HepG2 (cell line): ENCODE data around the gene TAP1. TPM values are rescaled to one million over a fixed set of nuclear protein-coding genes. Genes with fewer than 3 reads are reported as not detected.

ENCODE experiments used
- NFYC ChIP-seq: IDR thresholded peaks from 2 replicates; pipeline ENCODE4 v1.6.1; 2016; ENCODE audit warnings: missing genetic modification reagents, missing compliant biosample characterization
- ZBTB20 ChIP-seq: sonication (generic); formaldehyde crosslinking; IDR thresholded peaks from 2 replicates; pipeline ENCODE4 v1.8.1; 2023; ENCODE audit warnings: missing genetic modification reagents, low read depth, mild to moderate bottlenecking, borderline replicate concordance
- ZMYM4 ChIP-seq: sonication (generic); formaldehyde crosslinking; IDR thresholded peaks from 2 replicates; pipeline ENCODE4 v1.8.1; 2023; ENCODE audit warnings: mild to moderate bottlenecking, missing genetic modification reagents
- ZNF33B ChIP-seq: sonication (generic); formaldehyde crosslinking; IDR thresholded peaks from 2 replicates; pipeline ENCODE4 v1.5.1; 2020; ENCODE audit warnings: mild to moderate bottlenecking, missing genetic modification reagents
- ZNF598 ChIP-seq: sonication (generic); formaldehyde crosslinking; IDR thresholded peaks from 2 replicates; pipeline ENCODE4 v1.5.1; 2020; ENCODE audit warnings: mild to moderate bottlenecking, missing genetic modification reagents, borderline replicate concordance
- ZNF652 ChIP-seq: IDR thresholded peaks from 2 replicates; pipeline ENCODE4 v1.6.1; 2016; ENCODE audit warnings: low read depth, borderline replicate concordance
- ZNF891 ChIP-seq: sonication (generic); formaldehyde crosslinking; IDR thresholded peaks from 2 replicates; pipeline ENCODE4 v1.5.0; 2020; ENCODE audit warnings: mild to moderate bottlenecking, missing genetic modification reagents
- polyA plus RNA-seq, 8 experiments: library from polyadenylated mRNA; depleted of rRNA in 3 of 8; stranded (reverse) in 7 of 8; unstranded in 1 of 8; fragments of >200 nt; fragmentation: Illumina TruSeq in 4 of 8; extraction: Trizol in 4 of 8; gene quantifications; 2 replicates each; pipeline versions ENCODE4 v1.2.1 to v1.2.3, GENCODE V29; 2011 to 2016; ENCODE audit warnings: low read depth in 4 of 8, missing spikeins in 1 of 8, mixed read lengths in 1 of 8; ENCODE audit not compliant: insufficient read depth in 1 of 8
- total RNA-seq, 5 experiments: library from RNA; depleted of rRNA; stranded (reverse); fragments of >200 nt; fragmentation: Illumina TruSeq; extraction: Trizol; gene quantifications; 2 replicates each; pipeline ENCODE4 v1.2.3, GENCODE V29; 2016; ENCODE audit warnings: low read depth in 1 of 5
- TF ChIP-seq, protein P1 (sequence below): sonication (generic); formaldehyde crosslinking; IDR thresholded peaks from 2 replicates; pipeline ENCODE4 v1.5.0; 2020; ENCODE audit warnings: mild to moderate bottlenecking, missing genetic modification reagents, borderline replicate concordance
- TF ChIP-seq, protein P2 (sequence below): IDR thresholded peaks from 2 replicates; pipeline ENCODE4 v1.6.1; 2016; ENCODE audit warnings: missing genetic modification reagents, missing compliant biosample characterization
- TF ChIP-seq, protein P3 (sequence below): sonication (generic); formaldehyde crosslinking; IDR thresholded peaks from 2 replicates; pipeline ENCODE4 v1.5.1; 2020; ENCODE audit warnings: mild to moderate bottlenecking, missing genetic modification reagents, borderline replicate concordance

Gene TAP1
- total and polyA plus RNA-seq, 2 of the 13 experiments (the other 11 are each of a cell fraction or from before 2014, with no cell fraction given) = 31.2 to 52.2 TPM

DNA sequence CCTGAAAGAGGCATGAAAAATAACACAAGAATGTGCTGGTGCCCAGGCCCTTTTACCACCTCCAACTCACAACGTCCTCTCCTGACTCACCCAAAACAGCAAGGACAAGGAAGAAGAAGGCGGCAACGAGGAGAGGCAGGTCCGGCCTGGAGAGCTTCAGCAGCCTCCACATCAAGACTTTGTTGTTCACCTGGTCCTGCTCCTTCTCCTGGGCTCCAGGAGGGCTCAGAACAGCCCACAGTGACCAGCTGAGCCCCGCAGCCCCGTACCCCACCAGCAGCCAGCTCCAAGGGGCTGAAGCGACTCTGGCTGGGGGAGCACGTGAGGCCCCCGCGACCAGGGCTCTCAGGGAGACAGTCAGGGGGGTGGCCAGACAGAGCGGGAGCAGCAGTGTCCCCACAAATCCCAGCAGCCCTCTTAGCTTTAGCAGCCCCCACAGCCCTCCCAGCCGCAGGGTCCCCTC lies 15.8 kb downstream of the TAP1 start (continued):
- TF ChIP-seq, protein P1, sequence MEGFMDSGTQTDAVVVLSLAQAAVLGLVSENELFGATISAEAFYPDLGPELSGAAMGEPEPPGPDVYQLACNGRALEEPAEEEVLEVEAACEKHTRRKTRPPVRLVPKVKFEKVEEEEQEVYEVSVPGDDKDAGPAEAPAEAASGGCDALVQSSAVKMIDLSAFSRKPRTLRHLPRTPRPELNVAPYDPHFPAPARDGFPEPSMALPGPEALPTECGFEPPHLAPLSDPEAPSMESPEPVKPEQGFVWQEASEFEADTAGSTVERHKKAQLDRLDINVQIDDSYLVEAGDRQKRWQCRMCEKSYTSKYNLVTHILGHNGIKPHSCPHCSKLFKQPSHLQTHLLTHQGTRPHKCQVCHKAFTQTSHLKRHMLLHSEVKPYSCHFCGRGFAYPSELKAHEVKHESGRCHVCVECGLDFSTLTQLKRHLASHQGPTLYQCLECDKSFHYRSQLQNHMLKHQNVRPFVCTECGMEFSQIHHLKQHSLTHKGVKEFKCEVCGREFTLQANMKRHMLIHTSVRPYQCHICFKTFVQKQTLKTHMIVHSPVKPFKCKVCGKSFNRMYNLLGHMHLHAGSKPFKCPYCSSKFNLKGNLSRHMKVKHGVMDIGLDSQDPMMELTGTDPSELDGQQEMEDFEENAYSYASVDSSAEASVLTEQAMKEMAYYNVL (CRISPR knock-in tag) = 0 out of 2 replicates have a peak, but pooled peaks have one; percentile 34
- TF ChIP-seq ZNF652 (CRISPR knock-in tag) (no peak), ZNF891 (CRISPR knock-in tag) (peak; percentile 49; the same call in 1 of the 2 replicates), ZNF598 (CRISPR knock-in tag) (peak; percentile 58; the same call in 1 of the 2 replicates), ZNF33B (0 out of 2 replicates have a peak, but pooled peaks have one; percentile 32), NFYC (CRISPR knock-in tag) (no peak), ZBTB20 (CRISPR knock-in tag) (no peak; the same call in 1 of the 2 replicates), ZMYM4 (peak; percentile 13; the same call in 1 of the 2 replicates)
- TF ChIP-seq, protein P2, sequence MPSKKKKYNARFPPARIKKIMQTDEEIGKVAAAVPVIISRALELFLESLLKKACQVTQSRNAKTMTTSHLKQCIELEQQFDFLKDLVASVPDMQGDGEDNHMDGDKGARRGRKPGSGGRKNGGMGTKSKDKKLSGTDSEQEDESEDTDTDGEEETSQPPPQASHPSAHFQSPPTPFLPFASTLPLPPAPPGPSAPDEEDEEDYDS = no peak
- TF ChIP-seq, protein P3, sequence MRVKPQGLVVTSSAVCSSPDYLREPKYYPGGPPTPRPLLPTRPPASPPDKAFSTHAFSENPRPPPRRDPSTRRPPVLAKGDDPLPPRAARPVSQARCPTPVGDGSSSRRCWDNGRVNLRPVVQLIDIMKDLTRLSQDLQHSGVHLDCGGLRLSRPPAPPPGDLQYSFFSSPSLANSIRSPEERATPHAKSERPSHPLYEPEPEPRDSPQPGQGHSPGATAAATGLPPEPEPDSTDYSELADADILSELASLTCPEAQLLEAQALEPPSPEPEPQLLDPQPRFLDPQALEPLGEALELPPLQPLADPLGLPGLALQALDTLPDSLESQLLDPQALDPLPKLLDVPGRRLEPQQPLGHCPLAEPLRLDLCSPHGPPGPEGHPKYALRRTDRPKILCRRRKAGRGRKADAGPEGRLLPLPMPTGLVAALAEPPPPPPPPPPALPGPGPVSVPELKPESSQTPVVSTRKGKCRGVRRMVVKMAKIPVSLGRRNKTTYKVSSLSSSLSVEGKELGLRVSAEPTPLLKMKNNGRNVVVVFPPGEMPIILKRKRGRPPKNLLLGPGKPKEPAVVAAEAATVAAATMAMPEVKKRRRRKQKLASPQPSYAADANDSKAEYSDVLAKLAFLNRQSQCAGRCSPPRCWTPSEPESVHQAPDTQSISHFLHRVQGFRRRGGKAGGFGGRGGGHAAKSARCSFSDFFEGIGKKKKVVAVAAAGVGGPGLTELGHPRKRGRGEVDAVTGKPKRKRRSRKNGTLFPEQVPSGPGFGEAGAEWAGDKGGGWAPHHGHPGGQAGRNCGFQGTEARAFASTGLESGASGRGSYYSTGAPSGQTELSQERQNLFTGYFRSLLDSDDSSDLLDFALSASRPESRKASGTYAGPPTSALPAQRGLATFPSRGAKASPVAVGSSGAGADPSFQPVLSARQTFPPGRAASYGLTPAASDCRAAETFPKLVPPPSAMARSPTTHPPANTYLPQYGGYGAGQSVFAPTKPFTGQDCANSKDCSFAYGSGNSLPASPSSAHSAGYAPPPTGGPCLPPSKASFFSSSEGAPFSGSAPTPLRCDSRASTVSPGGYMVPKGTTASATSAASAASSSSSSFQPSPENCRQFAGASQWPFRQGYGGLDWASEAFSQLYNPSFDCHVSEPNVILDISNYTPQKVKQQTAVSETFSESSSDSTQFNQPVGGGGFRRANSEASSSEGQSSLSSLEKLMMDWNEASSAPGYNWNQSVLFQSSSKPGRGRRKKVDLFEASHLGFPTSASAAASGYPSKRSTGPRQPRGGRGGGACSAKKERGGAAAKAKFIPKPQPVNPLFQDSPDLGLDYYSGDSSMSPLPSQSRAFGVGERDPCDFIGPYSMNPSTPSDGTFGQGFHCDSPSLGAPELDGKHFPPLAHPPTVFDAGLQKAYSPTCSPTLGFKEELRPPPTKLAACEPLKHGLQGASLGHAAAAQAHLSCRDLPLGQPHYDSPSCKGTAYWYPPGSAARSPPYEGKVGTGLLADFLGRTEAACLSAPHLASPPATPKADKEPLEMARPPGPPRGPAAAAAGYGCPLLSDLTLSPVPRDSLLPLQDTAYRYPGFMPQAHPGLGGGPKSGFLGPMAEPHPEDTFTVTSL (CRISPR knock-in tag) = no peak
